ENCODE data around the gene ZP1.

DNA sequence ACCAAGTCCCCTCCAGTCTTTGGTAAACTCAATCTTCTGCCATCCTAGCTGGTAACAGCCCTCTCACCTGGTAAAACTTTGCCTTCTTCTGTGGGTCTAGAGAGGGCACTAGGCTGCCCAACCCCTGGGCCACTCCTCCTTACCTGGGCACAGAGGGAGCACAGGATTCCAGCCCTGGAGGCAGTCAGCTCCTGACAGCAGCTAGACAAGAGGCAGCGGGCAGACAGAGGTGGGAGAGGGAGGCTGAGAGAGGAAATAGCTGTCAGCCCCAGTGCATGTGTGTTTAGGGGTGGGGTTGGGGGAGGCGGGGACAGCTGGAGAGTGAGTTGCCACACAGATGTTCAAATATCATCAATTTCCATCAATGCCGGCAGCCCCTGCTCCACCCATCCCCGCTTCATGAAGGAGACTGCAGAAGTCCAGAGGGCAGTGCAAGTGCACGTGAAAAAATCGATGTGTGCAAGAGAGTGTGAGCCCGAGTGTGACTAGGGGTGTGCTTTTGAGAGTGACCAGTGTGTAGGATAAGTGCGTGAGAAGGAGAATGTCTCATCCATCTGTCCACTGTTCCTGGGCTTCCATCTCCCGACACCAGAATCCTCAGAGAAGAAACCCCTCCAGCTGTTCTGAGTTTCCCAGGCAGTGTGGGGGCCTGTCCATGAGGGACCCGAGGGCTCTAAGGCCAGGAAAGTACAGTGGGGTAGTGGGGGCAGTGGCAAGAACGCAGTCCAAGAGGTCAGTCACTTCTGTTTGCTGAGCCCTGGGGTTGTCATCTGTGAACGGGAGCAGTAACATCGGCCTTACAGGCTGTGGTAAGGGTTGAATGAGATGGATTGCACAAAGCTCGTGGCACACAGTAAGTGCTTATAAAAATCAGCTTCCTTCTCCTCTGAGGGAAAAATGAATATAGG is 11.4 kb upstream of the ZP1 start, which contains the start of gene PTGDR2:
- no peak for TF ChIP-seq NFE2L2 (IDR thresholded peaks at IDR 0.05; ENCODE audit: low read depth, low read length)
- TF ChIP-seq, protein P1, sequence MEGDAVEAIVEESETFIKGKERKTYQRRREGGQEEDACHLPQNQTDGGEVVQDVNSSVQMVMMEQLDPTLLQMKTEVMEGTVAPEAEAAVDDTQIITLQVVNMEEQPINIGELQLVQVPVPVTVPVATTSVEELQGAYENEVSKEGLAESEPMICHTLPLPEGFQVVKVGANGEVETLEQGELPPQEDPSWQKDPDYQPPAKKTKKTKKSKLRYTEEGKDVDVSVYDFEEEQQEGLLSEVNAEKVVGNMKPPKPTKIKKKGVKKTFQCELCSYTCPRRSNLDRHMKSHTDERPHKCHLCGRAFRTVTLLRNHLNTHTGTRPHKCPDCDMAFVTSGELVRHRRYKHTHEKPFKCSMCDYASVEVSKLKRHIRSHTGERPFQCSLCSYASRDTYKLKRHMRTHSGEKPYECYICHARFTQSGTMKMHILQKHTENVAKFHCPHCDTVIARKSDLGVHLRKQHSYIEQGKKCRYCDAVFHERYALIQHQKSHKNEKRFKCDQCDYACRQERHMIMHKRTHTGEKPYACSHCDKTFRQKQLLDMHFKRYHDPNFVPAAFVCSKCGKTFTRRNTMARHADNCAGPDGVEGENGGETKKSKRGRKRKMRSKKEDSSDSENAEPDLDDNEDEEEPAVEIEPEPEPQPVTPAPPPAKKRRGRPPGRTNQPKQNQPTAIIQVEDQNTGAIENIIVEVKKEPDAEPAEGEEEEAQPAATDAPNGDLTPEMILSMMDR (conservative IDR thresholded peaks at IDR 0.05; ENCODE audit: low read depth, low read length): no peak
- TF ChIP-seq, protein P2, sequence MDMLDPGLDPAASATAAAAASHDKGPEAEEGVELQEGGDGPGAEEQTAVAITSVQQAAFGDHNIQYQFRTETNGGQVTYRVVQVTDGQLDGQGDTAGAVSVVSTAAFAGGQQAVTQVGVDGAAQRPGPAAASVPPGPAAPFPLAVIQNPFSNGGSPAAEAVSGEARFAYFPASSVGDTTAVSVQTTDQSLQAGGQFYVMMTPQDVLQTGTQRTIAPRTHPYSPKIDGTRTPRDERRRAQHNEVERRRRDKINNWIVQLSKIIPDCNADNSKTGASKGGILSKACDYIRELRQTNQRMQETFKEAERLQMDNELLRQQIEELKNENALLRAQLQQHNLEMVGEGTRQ (IDR thresholded peaks at IDR 0.05; ENCODE audit: low read depth, low read length): no peak
- TF ChIP-seq MXI1 (IDR thresholded peaks at IDR 0.05; ENCODE audit: borderline replicate concordance, low read depth, low read length): no peak
